Esophagus (tissue), 2 donors: ENCODE results near the gene SPHK1. TPM values are rescaled to one million over a fixed set of nuclear protein-coding genes. Genes with fewer than 3 reads are reported as not detected.

Source experiments
- H3K27ac ChIP-seq, 2 donors: one replicate each; pipeline ENCODE4 v1.5.1; 2013; ENCODE audit warnings: low read depth in 2 of 2, mild to moderate bottlenecking in 2 of 2, inconsistent platforms in 1 of 2, low read length in 1 of 2, moderate library complexity in 1 of 2
- H3K27me3 ChIP-seq, 2 donors: one replicate each; pipeline ENCODE4 v1.6.1; 2013; ENCODE audit warnings: low read length in 2 of 2, control low read depth in 1 of 2, mild to moderate bottlenecking in 1 of 2; ENCODE audit not compliant: insufficient read depth in 2 of 2, control insufficient read depth in 1 of 2
- H3K36me3 ChIP-seq, 2 donors: one replicate each; pipeline ENCODE4 v1.6.1; 2013; ENCODE audit warnings: low read length in 1 of 2; ENCODE audit not compliant: control insufficient read depth in 2 of 2, insufficient read depth in 2 of 2
- H3K4me1 ChIP-seq, 2 donors: one replicate each; pipeline ENCODE4 v1.6.1; 2013; ENCODE audit warnings: low read length in 1 of 2; ENCODE audit not compliant: control insufficient read depth in 2 of 2, insufficient read depth in 2 of 2
- H3K4me3 ChIP-seq, 2 donors: one replicate each; pipeline ENCODE4 v1.5.1; 2013; ENCODE audit warnings: low read length in 2 of 2, mild to moderate bottlenecking in 2 of 2, low read depth in 1 of 2, moderate library complexity in 1 of 2
- H3K9me3 ChIP-seq, 2 donors: one replicate each; pipeline ENCODE4 v1.6.1; 2013; ENCODE audit warnings: mild to moderate bottlenecking in 2 of 2, low read depth in 1 of 2, low read length in 1 of 2, moderate library complexity in 1 of 2; ENCODE audit not compliant: control insufficient read depth in 2 of 2, insufficient read depth in 1 of 2
- WGBS, 2 donors: extraction: QIAGEN DNeasy Blood & Tissue Kit; methylation state at CpG; one replicate each; pipeline ENCODE4 v1.1.7; 2013; 5-methylcytosine and 5-hydroxymethylcytosine counted together
- polyA plus RNA-seq, 2 donors: library from polyadenylated mRNA; stranded (reverse); fragments of 200-250 nt; gene quantifications; one replicate each; pipeline ENCODE4 v1.2.3, GENCODE V29; 2013
- donor health status: healthy with polysubstance abuse.
- donor health status: Bipolar disorder and iron deficiency.

The SPHK1 gene
- polyA plus RNA-seq, 2 donors, result 20.5 to 23.0 TPM

DNA sequence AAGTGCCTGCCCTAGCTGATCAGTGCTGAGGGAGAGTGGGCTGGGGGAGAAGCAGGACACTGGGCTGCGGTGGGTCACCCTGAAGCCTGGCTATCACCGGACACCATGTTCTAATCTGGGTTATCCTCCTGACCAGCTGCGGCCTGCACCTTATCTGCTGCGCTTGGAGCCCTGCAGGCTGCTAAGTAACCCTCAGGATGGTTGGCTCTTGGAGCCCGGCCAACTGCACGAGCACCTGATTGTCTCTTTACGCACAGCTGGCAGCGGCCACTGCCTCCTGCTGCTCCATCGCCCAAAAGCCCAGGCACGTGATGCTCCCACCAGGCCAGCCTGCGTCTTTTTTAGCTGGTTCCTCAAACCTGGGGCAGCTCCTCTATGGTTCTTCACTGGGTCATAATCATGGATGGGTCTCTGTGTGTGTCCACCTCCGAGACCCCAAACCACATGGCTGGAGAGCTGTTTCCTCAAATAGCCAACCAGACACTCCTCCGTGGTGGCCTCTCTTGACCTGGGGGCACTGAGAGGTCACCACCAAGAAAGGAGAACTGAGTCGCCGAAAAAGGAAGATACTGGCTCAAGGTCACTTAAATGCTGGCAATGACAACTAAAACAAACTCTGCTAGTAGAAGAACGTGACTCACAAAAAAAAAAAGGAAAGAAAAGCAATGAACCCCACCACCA, 21.7 kb downstream of the SPHK1 start:
- Histone ChIP-seq H3K36me3 (peaks cover 0 to 23% of the 10 kb centered on the region in 2 donors), H3K9me3 (no peaks in the 10 kb centered on the region), H3K4me3 (no peak overlapping the region), H3K4me1 (no peaks in the 10 kb centered on the region), H3K27ac (no peak overlapping the region), H3K27me3 (no peaks in the 10 kb centered on the region)
- 71 to 74% methylated on average over 16 of the region's 16 CpGs for WGBS, 2 donors

GRCh38 chr17:76407509-76407908, 23.1 kb downstream of the SPHK1 start:
- Histone ChIP-seq H3K9me3 (no peaks in the 10 kb centered on the region), H3K27me3 (no peaks in the 10 kb centered on the region), H3K4me1 (no peaks in the 10 kb centered on the region), H3K27ac (no peak overlapping the region), H3K36me3 (peaks cover 0 to 15% of the 10 kb centered on the region in 2 donors), H3K4me3 (no peak overlapping the region)
- WGBS, 2 donors, result 82 to 90% methylated on average over 4 of the region's 4 CpGs

- Histone ChIP-seq H3K4me1 (no peaks in the 10 kb centered on the region), H3K27ac (no peak overlapping the region), H3K9me3 (no peaks in the 10 kb centered on the region), H3K4me3 (no peak overlapping the region), H3K36me3 (peaks cover 0 to 10% of the 10 kb centered on the region in 2 donors), H3K27me3 (no peaks in the 10 kb centered on the region)
- 74 to 76% methylated on average over 12 of the region's 12 CpGs for WGBS, 2 donors
Measured at GRCh38 chr17:76408037-76408849, 23.8 kb downstream of the SPHK1 start.

DNA sequence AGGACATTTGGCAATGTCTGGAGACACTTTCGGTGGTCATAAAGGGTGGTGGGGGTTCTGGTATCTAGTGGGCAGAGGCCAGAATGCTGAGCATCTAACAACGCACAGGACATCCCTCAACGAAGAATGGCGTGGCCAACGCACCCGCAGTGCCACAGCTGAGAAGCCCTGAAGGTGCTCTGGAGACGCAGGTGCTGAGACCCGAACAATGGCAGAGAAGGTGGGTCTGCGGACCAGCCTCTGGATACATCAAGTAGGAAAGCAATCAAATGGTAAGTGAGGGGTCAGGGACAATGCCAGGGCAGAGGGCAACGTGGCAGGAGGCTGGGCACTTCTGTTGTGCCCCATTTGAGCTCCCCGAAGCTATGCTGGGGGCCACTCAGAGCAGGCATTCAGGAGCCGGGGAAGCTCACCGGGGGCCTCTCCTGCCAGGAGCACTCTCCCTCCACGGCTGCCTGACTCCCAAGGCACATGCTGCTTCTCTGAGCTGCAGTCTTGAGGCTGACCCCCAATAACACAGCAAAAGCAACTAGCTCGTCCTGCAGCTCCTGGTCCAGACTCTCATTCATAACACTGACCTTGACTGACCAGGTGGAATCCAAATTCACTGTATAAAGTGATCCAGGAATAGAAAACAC, 26.0 kb downstream of the SPHK1 start:
- no peaks in the 10 kb centered on the region for H3K27me3 ChIP-seq
- peaks cover 0 to 5% of the 10 kb centered on the region in 2 donors for H3K4me1 ChIP-seq
- peaks cover 0 to 9% of the 10 kb centered on the region in 2 donors for H3K36me3 ChIP-seq
- no peak overlapping the region for H3K27ac ChIP-seq
- 92% methylated on average over 15 of the region's 15 CpGs for WGBS, 2 donors
- H3K9me3 ChIP-seq, result no peaks in the 10 kb centered on the region
- H3K4me3 ChIP-seq, result no peak overlapping the region

DNA sequence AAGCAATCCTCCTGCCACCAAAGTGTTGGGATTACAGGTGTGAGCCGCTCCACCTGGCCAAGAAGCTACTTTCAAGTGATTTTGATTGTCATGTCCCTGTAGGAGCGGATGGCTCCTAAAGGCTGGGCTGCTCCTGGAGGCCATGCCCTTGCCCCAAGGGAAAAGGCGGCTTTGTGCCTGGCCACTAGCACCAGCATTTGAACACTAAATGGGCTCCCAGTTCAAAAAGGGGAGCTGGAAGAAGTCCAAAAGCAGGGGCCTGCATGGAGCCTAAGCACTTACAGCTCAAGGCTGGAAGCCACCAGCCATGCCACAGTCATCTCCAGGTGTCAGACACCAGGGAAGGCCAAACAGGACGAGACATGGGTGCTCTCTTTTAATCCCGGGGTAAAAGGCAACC, 26.8 kb downstream of the SPHK1 start:
- H3K36me3 ChIP-seq, result peaks cover 0 to 9% of the 10 kb centered on the region in 2 donors

GRCh38 chr17:76414334-76415295, 30.2 kb downstream of the SPHK1 start:
- no peak overlapping the region for H3K27ac ChIP-seq

More for the DNA sequence above, 26.8 kb downstream of the SPHK1 start:
- H3K27me3 ChIP-seq, result no peaks in the 10 kb centered on the region
- no peaks in the 10 kb centered on the region for H3K9me3 ChIP-seq
- H3K4me3 ChIP-seq, result no peak overlapping the region
- peaks cover 0 to 5% of the 10 kb centered on the region in 2 donors for H3K4me1 ChIP-seq
- 91% methylated on average over 5 of the region's 5 CpGs for WGBS, 2 donors
- no peak overlapping the region for H3K27ac ChIP-seq

GRCh38 chr17:76415786-76416185, 31.4 kb downstream of the SPHK1 start:
- H3K4me3 ChIP-seq, result no peak overlapping the region
- H3K36me3 ChIP-seq, result peaks cover 0 to 6% of the 10 kb centered on the region in 2 donors
- no peaks in the 10 kb centered on the region for H3K27me3 ChIP-seq
- WGBS, 2 donors, result 84 to 86% methylated on average over 15 of the region's 15 CpGs
- H3K9me3 ChIP-seq, result no peaks in the 10 kb centered on the region
- no peak overlapping the region for H3K27ac ChIP-seq
- H3K4me1 ChIP-seq, result peaks cover 0 to 5% of the 10 kb centered on the region in 2 donors

More at GRCh38 chr17:76414334-76415295, 30.2 kb downstream of the SPHK1 start:
- Histone ChIP-seq H3K36me3 (peaks cover 0 to 9% of the 10 kb centered on the region in 2 donors), H3K4me1 (peaks cover 0 to 5% of the 10 kb centered on the region in 2 donors), H3K9me3 (no peaks in the 10 kb centered on the region), H3K27me3 (no peaks in the 10 kb centered on the region), H3K4me3 (no peak overlapping the region)
- 55 to 58% methylated on average over 21 of the region's 21 CpGs for WGBS, 2 donors

DNA sequence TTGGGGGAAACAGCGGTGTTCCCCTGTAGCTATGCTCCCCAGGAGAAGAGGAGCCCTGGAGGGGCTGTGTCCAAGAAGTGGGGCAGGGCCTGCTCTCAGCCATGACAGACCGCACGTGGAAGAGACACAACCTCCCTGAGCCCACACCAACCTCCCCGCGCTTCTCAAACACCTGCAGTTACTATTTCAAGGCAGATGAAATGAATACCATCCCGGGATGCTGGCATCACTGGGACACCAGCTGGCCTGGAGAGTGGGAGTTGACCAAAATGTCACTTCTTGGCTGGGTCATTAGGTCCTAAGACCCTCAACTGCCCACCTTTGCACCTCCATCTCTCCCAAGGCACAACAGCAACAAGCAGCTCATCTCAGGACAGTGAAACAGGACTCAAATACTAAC, 32.0 kb downstream of the SPHK1 start:
- WGBS, 2 donors, result 92 to 95% methylated on average over 6 of the region's 6 CpGs
- H3K36me3 ChIP-seq, result peaks cover 0 to 6% of the 10 kb centered on the region in 2 donors
- H3K4me1 ChIP-seq, result peaks cover 0 to 5% of the 10 kb centered on the region in 2 donors
- H3K27me3 ChIP-seq, result no peaks in the 10 kb centered on the region
- no peaks in the 10 kb centered on the region for H3K9me3 ChIP-seq
- no peak overlapping the region for H3K27ac ChIP-seq
- no peak overlapping the region for H3K4me3 ChIP-seq

- Histone ChIP-seq H3K36me3 (peaks cover 0 to 5% of the 10 kb centered on the region in 2 donors), H3K4me1 (peaks cover 0 to 5% of the 10 kb centered on the region in 2 donors), H3K9me3 (no peaks in the 10 kb centered on the region), H3K4me3 (no peak overlapping the region), H3K27me3 (no peaks in the 10 kb centered on the region), H3K27ac (no peak overlapping the region)
- 97 to 98% methylated on average over 4 of the region's 4 CpGs for WGBS, 2 donors
Measured at GRCh38 chr17:76416899-76417298, 32.5 kb downstream of the SPHK1 start.
